Adrenal gland (tissue), 5 donors: ENCODE data around the gene TMCC3.
"Not testable (repeated sequence)": the region's sequence is repeated elsewhere in the genome, so short reads cannot be mapped to it uniquely, and the experiment has no call there.

ENCODE experiments used
- CTCF ChIP-seq, 6 experiments: fragments of 450-650 bp in 4 of 6; fragments of 200-600 bp in 2 of 6; sonication (generic) in 1 of 6; IDR thresholded peaks; 1 replicate in 5 of 6; 2 replicates in 1 of 6; pipeline versions ENCODE4 v1.5.1 to v1.8.0; 2016 to 2021; ENCODE audit warnings: antibody characterized with exemption in 6 of 6, mild to moderate bottlenecking in 2 of 6, moderate library complexity in 1 of 6
- POLR2A ChIP-seq, 2 donors: fragments of 450-650 bp; IDR thresholded peaks; one replicate each; pipeline ENCODE4 v1.6.1; 2017; ENCODE audit warnings: antibody characterized with exemption in 2 of 2, mild to moderate bottlenecking in 2 of 2, moderate library complexity in 1 of 2
- donor health status: DM: no; HTN: no; CAD: no.

GRCh38 chr12:94601307-94601706 is 49.0 kb downstream of the TMCC3 start:
- not testable (repeated sequence) for TF ChIP-seq CTCF, POLR2A (IDR thresholded peaks at IDR 0.05)
